ENCODE data around the gene RNASE9.
"Not testable (repeated sequence)": the region's sequence is repeated elsewhere in the genome, so short reads cannot be mapped to it uniquely, and the experiment has no call there.

Gene RNASE9

DNA sequence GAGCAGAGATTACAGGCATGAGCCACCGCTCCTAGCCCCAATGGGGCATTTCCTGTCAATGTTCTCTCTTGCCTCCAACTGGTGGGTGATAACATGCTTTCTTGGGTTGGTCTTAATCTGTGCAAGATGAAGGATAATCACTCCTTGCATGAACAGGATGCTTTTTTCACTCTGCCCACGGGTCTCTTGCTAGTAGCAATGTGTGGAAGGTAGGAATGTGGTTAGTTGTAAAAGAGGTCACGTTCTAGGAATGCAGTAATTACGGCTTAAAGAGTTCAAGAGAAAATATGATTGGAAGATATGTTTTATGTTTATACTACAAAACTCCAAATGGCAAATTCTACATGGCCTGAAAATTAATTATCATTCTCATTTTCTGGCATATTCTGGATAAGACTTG is 45.0 kb downstream of the RNASE9 start:
- no peak for DNase-seq

- no peak for DNase-seq
These were observed 48.5 kb downstream of the RNASE9 start for GRCh38 chr14:20512177-20512905.

- no peak for DNase-seq
These were observed 52.5 kb downstream of the RNASE9 start for GRCh38 chr14:20508367-20508766.

GRCh38 chr14:20507537-20507936 is 53.3 kb downstream of the RNASE9 start:
- DNase-seq, result not testable (repeated sequence)

GRCh38 chr14:20506752-20507151 is 54.1 kb downstream of the RNASE9 start:
- not testable (repeated sequence) for DNase-seq

DNA sequence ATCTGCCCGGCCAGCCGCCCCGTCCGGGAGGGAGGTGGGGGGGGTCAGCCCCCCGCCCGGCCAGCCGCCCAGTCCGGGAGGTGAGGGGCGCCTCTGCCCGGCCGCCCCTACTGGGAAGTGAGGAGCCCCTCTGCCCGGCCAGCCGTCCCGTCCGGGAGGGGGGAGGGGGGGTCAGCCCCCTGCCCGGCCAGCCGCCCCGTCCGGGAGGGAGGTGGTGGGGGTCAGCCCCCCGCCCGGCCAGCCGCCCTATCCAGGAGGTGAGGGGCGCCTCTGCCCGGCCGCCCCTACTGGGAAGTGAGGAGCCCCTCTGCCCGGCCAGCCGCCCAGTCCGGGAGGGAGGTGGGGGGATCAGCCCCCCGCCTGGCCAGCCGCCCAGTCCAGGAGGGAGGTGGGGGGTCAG is 54.6 kb downstream of the RNASE9 start:
- DNase-seq, result not testable (repeated sequence)
